Bronchial epithelial cell (primary cell): Measurements from ENCODE around the gene EEFSEC. TPM values are rescaled to one million over a fixed set of nuclear protein-coding genes. Genes with fewer than 3 reads are reported as not detected.

Experiments
- DNase-seq: peaks from one replicate; pipeline ENCODE4 v3.0.0-alpha.2; 2010; ENCODE audit warnings: low read depth
- FAIRE-seq: peaks from 2 replicates; lab custom pipeline; 2011; peaks lifted over from hg19 to GRCh38; lab: Jason Lieb, UNC
- H3K27me3 ChIP-seq: 2 replicates; pipeline ENCODE4 v1.5.1; 2011; ENCODE audit warnings: low read length; ENCODE audit not compliant: control insufficient read depth, insufficient read depth
- H3K36me3 ChIP-seq: 2 replicates; pipeline ENCODE4 v1.5.1; 2011; ENCODE audit warnings: low read length; ENCODE audit not compliant: control insufficient read depth, insufficient read depth
- H3K4me3 ChIP-seq: 2 replicates; pipeline ENCODE4 v1.5.1; 2011; ENCODE audit warnings: mild to moderate bottlenecking, low read depth, low read length, control low read depth
- total RNA-seq: library from RNA; depleted of rRNA; stranded (reverse); fragments of >200 nt; gene quantifications from 2 replicates; pipeline ENCODE4 v1.2.1, GENCODE V29; 2014
- TF ChIP-seq, protein P1 (sequence below): IDR thresholded peaks from 2 replicates; pipeline ENCODE4 v1.5.1; 2011; ENCODE audit warnings: mild to moderate bottlenecking, moderate library complexity, low read length, control low read depth, inconsistent platforms; ENCODE audit not compliant: insufficient read depth, severe bottlenecking

Gene EEFSEC
- total RNA-seq, 1 donor from 2014 or later = 3.7 TPM

DNA sequence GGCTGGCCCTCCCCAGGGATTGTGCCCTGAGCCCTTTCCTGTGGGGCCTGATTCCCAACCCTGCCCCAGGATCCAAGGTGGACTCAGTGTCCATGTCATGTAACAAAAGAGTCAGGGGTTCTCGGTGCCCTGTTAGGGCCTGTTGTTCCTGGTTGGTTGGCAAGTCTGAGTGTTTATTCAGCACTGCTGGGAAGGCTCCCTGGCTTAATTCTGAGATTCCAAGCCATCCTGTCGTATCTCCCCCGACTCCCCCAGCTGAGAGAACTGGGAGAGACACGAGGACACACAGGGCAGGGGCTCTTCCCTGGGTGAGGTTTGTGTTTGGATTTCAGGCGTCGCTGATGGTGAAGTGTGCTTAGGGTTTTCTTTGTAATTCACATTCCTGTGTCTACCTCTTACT, 78.3 kb downstream of the EEFSEC start:
- no peaks in the 10 kb centered on the region for H3K27me3 ChIP-seq
- no peak overlapping the region for H3K4me3 ChIP-seq
- no peaks in the 10 kb centered on the region for H3K36me3 ChIP-seq
- FAIRE-seq (no peak), DNase-seq (no peak)
- TF ChIP-seq, protein P1, sequence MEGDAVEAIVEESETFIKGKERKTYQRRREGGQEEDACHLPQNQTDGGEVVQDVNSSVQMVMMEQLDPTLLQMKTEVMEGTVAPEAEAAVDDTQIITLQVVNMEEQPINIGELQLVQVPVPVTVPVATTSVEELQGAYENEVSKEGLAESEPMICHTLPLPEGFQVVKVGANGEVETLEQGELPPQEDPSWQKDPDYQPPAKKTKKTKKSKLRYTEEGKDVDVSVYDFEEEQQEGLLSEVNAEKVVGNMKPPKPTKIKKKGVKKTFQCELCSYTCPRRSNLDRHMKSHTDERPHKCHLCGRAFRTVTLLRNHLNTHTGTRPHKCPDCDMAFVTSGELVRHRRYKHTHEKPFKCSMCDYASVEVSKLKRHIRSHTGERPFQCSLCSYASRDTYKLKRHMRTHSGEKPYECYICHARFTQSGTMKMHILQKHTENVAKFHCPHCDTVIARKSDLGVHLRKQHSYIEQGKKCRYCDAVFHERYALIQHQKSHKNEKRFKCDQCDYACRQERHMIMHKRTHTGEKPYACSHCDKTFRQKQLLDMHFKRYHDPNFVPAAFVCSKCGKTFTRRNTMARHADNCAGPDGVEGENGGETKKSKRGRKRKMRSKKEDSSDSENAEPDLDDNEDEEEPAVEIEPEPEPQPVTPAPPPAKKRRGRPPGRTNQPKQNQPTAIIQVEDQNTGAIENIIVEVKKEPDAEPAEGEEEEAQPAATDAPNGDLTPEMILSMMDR = no peak

DNA sequence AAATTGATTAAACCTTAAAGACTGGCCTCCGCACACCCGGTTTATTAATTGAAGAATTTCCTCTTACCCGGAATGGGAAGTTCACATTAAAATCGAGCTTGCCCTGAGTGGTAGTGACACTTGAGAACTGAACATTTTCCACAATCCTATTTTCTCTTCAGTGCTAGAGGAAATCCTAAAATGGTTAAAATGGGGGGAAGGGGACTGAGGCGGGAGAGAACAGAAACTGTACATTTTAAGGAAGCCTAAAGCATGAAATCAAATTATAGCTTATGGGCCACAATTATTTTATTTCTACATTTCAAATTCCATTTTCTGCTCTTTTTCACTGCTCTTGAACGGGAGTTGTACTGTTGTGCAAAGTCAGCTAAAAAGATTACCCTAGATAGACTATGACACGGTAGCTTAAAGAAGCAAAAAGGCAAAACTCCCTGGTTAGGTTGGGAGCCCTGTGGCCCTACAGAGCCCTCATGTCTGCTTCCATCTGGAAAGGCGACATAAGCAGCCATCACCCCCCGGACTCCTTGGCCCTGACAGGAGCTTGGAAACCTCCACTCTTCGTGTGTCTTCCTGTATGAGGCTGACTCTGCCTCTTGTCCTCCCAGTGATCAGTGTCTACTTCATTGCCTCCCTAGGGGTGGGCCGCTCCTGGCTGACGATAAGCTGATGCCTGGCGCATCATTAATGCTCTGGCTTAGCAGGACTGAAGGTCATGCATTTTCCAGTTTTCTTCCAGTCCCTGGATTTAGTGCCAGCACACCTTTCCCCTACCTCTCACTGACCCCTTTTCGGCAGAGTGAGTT, 79.3 kb downstream of the EEFSEC start:
- TF ChIP-seq, protein P1 = no peak
- H3K36me3 ChIP-seq = no peaks in the 10 kb centered on the region
- no peaks in the 10 kb centered on the region for H3K27me3 ChIP-seq
- DNase-seq = no peak
- no peak for FAIRE-seq
- H3K4me3 ChIP-seq = no peak overlapping the region

DNA sequence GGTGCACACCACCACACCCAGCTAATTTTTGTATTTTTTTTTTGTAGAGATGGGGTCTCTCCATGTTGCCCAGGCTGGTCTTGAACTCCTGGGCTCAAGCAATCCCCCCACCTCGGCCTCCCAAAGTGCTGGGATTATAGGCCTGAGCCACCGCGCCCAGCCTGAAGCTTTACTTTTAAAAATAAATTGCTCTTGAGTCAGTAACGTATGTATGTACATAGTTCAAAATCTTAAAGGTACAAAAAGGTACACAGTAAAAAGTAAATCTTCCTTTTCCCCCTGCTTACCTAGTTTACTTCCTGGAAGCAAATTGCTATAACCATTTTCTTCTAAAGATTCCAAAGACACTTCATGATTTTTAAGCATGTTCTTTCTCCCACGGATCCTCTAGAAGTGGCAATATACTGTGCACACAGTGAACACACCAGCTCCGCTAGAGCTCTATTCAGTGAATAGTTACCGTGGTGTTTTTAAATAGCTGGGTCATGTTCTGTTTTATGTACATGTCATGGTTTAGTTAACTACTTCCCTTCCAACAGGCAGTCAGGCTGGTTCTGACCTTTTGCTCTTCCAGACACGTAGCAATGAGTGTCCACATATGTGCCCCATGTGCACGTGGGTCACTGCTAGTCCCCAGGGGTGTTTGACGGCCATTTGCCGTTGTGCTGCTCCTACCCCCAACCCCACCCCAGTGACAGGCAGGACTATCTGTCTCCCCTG, 82.1 kb downstream of the EEFSEC start:
- Histone ChIP-seq H3K36me3 (no peaks in the 10 kb centered on the region), H3K27me3 (no peaks in the 10 kb centered on the region), H3K4me3 (no peak overlapping the region)
- FAIRE-seq (peak; percentile 32), DNase-seq (no peak)
- TF ChIP-seq, protein P1 = no peak

DNA sequence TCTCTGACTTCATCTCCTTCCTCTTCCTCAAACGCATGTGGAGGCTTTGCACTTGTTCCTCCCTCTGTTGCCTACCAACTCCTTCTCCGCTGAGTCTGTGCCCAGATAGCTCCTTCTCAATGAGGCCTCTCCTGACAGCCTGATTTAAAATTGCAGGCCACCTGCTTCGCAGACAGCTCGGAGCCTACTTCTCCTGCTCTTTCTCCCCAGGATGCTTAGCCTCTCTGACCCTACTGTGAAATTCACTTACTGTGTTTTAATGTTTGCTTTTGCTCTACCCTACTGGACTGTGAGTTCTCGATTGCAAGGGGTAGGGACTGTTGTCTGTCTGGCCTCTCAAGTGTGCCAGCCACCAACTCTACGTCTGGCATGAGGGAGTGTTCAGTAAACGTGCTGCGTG, 83.4 kb downstream of the EEFSEC start:
- H3K4me3 ChIP-seq = no peak overlapping the region
- H3K27me3 ChIP-seq = no peaks in the 10 kb centered on the region
- no peaks in the 10 kb centered on the region for H3K36me3 ChIP-seq
- FAIRE-seq = no peak
- no peak for DNase-seq
- TF ChIP-seq, protein P1 = no peak

DNA sequence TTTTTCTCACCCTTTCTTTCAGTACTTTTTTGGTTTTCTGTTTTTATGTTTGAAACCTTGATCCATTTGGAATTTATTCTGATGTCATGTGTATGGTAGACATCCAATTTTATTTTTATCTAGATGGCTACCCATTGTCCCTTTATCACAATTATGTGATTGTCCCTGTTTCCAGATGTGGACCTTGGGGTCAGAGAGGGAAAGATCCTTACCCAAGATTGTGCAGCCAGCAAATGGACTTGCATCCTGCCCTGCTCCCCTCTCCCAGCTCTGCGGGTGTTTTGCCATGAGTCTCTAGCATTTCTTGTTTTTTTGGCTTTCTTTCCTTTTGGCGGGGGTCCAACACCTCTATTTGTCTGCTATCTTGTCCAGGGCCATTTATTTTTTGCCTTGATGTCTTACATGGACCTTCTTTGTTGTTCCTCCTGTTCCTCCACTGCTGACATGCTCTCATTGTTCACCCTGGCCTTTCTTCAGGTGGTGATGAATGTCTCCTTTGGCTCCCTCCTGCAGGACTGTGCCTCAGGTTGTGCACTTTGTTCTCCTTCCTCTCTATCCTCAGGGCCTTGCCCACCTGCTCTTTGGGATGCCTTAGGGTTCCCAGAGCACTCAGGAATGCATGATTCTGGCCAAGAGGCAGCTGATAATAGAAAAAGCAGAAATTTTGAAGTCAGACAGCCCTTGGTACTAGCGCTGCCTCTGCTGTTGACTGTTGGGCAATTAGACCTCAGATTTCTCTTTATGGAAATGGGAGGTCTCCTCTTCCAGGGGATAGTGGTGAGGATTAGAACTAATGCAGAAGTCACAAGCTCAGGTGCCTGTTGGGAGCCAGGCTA, 84.3 kb downstream of the EEFSEC start:
- TF ChIP-seq, protein P1 = no peak
- no peaks in the 10 kb centered on the region for H3K27me3 ChIP-seq
- DNase-seq (no peak), FAIRE-seq (peak; percentile 28)
- H3K36me3 ChIP-seq = no peaks in the 10 kb centered on the region
- H3K4me3 ChIP-seq = no peak overlapping the region
